ENCODE results near the gene LAGE3.

DNA sequence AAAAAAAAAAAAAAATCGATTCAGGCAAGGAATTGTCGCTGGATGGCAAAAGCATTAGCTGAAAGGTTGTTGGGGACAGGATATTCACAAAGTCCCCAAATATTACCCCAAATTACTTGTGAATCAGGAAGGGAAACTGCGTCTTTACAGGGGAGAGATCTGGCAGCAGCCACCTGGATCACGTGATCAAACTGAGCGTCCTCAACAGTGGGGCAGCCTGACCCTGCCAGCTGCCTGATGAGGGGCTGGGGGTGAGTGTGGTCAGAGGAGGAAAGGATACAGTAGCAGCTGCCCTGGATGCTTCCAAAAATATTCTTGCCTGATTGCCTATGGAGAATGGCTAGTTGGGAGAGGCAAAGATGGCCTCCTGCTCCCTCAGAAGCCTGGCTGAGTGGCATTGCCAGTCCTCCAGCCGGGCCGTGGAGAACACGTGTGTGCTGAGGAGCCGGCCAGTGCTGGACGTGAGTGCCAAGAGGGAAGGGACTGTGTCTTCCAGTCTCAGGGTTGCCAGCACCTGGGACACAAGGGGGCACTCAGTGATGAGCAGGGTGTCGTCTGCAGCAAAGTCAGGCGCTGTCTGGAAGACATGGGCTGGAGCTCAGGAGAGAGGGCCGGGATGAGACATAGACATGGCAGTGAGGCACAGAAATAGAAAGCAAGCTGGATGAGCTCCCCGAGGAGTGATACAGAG lies 3.0 kb upstream of the LAGE3 start:
- TF ChIP-seq CTCF (IDR thresholded peaks at IDR 0.05): no peak
- no peak for TF ChIP-seq POLR2A (IDR thresholded peaks at IDR 0.05)

Measured in body of pancreas (tissue), 4 donors.